ENCODE measurements around the gene NTRK1.

Gene NTRK1

DNA sequence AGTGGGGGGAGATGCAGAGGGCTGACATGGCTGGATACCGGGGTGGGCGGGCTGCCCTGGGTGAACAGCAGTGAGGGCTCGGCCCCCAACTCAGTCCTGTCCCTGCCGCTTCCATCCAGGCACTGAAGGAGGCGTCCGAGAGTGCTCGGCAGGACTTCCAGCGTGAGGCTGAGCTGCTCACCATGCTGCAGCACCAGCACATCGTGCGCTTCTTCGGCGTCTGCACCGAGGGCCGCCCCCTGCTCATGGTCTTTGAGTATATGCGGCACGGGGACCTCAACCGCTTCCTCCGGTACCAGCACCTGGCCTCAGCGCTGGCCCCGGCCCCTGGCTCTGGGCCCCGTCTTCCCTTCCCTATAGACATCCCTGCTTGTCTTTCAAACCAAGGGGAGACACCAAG, 15.6 kb downstream of the NTRK1 start:
- no peak overlapping the region for H3K23ac ChIP-seq (ENCODE audit: low read length)
- H3K4me3 ChIP-seq (ENCODE audit: low read depth, low read length) = no peak overlapping the region
- DNase-seq = no peak
- H2BK120ac ChIP-seq (ENCODE audit: insufficient read depth, low read length, poor library complexity) = no peak overlapping the region
- H2BK12ac ChIP-seq (ENCODE audit: low read length) = no peak overlapping the region
- no peaks in the 10 kb centered on the region for H3K9me3 ChIP-seq (ENCODE audit: insufficient read depth, low read depth, low read length)
- no peak overlapping the region for H3K9ac ChIP-seq (ENCODE audit: low read length)
- no peak overlapping the region for H4K8ac ChIP-seq (ENCODE audit: low read depth, low read length)
- no peak overlapping the region for H3K18ac ChIP-seq (ENCODE audit: low read length)
- no peak overlapping the region for H2AFZ ChIP-seq (ENCODE audit: insufficient read depth, low read length, poor library complexity)
- no CpG with 5 or more reads among the region's 21 CpGs for WGBS (ENCODE audit: extremely low coverage, insufficient coverage, insufficient read length)
- H3K79me1 ChIP-seq (ENCODE audit: low read length) = no peaks in the 10 kb centered on the region
- H3K4me2 ChIP-seq (ENCODE audit: low read length) = no peak overlapping the region
- H2AK5ac ChIP-seq (ENCODE audit: low read length) = no peak overlapping the region
- no peak overlapping the region for H3K14ac ChIP-seq (ENCODE audit: low read length)
- H3K27ac ChIP-seq (ENCODE audit: low read depth, low read length) = no peak overlapping the region
- no peaks in the 10 kb centered on the region for H3K79me2 ChIP-seq (ENCODE audit: control insufficient read depth, insufficient read depth, low read length, poor library complexity)
- H4K91ac ChIP-seq (ENCODE audit: low read depth, low read length) = no peak overlapping the region
- no peaks in the 10 kb centered on the region for H3K27me3 ChIP-seq (ENCODE audit: insufficient read depth, low read length)
- no peak overlapping the region for H3K4ac ChIP-seq (ENCODE audit: low read depth, low read length)
- no peak overlapping the region for H2BK5ac ChIP-seq (ENCODE audit: low read depth, low read length, poor library complexity)
- no peak overlapping the region for H4K12ac ChIP-seq (ENCODE audit: low read depth, low read length)
- no peaks in the 10 kb centered on the region for H3K36me3 ChIP-seq (ENCODE audit: control insufficient read depth in 1 of 2, insufficient read depth in 2 of 2, low read length in 2 of 2)
- H3K4me1 ChIP-seq (ENCODE audit: control insufficient read depth in 1 of 2, insufficient read depth in 2 of 2, low read length in 2 of 2) = no peaks in the 10 kb centered on the region

GRCh38 chr1:156877433-156878170, 16.9 kb downstream of the NTRK1 start:
- no peak overlapping the region for H2BK12ac ChIP-seq (ENCODE audit: low read length)
- H3K79me2 ChIP-seq (ENCODE audit: control insufficient read depth, insufficient read depth, low read length, poor library complexity) = no peaks in the 10 kb centered on the region
- no CpG with 5 or more reads among the region's 5 CpGs for WGBS (ENCODE audit: extremely low coverage, insufficient coverage, insufficient read length)
- peaks cover 2 to 5% of the 10 kb centered on the region in 2 experiments for H3K4me1 ChIP-seq (ENCODE audit: control insufficient read depth in 1 of 2, insufficient read depth in 2 of 2, low read length in 2 of 2)
- H2BK120ac ChIP-seq (ENCODE audit: insufficient read depth, low read length, poor library complexity) = no peak overlapping the region
- H3K36me3 ChIP-seq (ENCODE audit: control insufficient read depth in 1 of 2, insufficient read depth in 2 of 2, low read length in 2 of 2) = no peaks in the 10 kb centered on the region
- H3K4me2 ChIP-seq (ENCODE audit: low read length) = no peak overlapping the region
- H4K91ac ChIP-seq (ENCODE audit: low read depth, low read length) = no peak overlapping the region
- no peak overlapping the region for H2AFZ ChIP-seq (ENCODE audit: insufficient read depth, low read length, poor library complexity)
- no peak overlapping the region for H2BK5ac ChIP-seq (ENCODE audit: low read depth, low read length, poor library complexity)
- no peak overlapping the region for H3K4me3 ChIP-seq (ENCODE audit: low read depth, low read length)
- H3K14ac ChIP-seq (ENCODE audit: low read length) = no peak overlapping the region
- H3K18ac ChIP-seq (ENCODE audit: low read length) = no peak overlapping the region
- no peaks in the 10 kb centered on the region for H3K79me1 ChIP-seq (ENCODE audit: low read length)
- DNase-seq = no peak
- H3K27me3 ChIP-seq (ENCODE audit: insufficient read depth, low read length) = no peaks in the 10 kb centered on the region
- H3K4ac ChIP-seq (ENCODE audit: low read depth, low read length) = no peak overlapping the region
- peaks cover 1% of the 10 kb centered on the region for H3K9me3 ChIP-seq (ENCODE audit: insufficient read depth, low read depth, low read length)
- no peak overlapping the region for H3K27ac ChIP-seq (ENCODE audit: low read depth, low read length)
- H2AK5ac ChIP-seq (ENCODE audit: low read length) = no peak overlapping the region
- no peak overlapping the region for H4K8ac ChIP-seq (ENCODE audit: low read depth, low read length)
- no peak overlapping the region for H4K12ac ChIP-seq (ENCODE audit: low read depth, low read length)
- no peak overlapping the region for H3K23ac ChIP-seq (ENCODE audit: low read length)
- no peak overlapping the region for H3K9ac ChIP-seq (ENCODE audit: low read length)

DNA sequence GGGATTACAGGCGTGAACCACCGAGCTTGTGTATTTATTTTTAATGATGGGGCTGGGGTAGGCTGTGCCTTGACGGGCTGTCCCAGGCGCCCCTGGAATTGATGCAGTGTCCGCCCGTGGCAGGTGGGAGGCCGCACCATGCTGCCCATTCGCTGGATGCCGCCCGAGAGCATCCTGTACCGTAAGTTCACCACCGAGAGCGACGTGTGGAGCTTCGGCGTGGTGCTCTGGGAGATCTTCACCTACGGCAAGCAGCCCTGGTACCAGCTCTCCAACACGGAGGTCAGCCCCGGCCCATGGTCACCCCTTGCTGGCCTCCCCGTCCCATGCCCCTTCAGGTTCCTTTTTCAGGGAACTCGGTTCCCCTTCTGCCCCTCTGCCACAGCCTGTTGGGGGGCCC, 19.2 kb downstream of the NTRK1 start:
- Histone ChIP-seq H3K14ac (ENCODE audit: low read length) (no peak overlapping the region), H3K23ac (ENCODE audit: low read length) (no peak overlapping the region), H3K9ac (ENCODE audit: low read length) (no peak overlapping the region), H2AFZ (ENCODE audit: insufficient read depth, low read length, poor library complexity) (no peak overlapping the region), H3K4ac (ENCODE audit: low read depth, low read length) (no peak overlapping the region), H3K18ac (ENCODE audit: low read length) (no peak overlapping the region), H3K4me1 (ENCODE audit: control insufficient read depth in 1 of 2, insufficient read depth in 2 of 2, low read length in 2 of 2) (peaks cover 4 to 8% of the 10 kb centered on the region in 2 experiments), H3K79me2 (ENCODE audit: control insufficient read depth, insufficient read depth, low read length, poor library complexity) (no peaks in the 10 kb centered on the region), H3K9me3 (ENCODE audit: insufficient read depth, low read depth, low read length) (peaks cover 4% of the 10 kb centered on the region), H2BK120ac (ENCODE audit: insufficient read depth, low read length, poor library complexity) (no peak overlapping the region), H3K27me3 (ENCODE audit: insufficient read depth, low read length) (no peaks in the 10 kb centered on the region), H3K4me2 (ENCODE audit: low read length) (no peak overlapping the region), H4K91ac (ENCODE audit: low read depth, low read length) (no peak overlapping the region), H2BK12ac (ENCODE audit: low read length) (no peak overlapping the region), H3K4me3 (ENCODE audit: low read depth, low read length) (no peak overlapping the region), H3K79me1 (ENCODE audit: low read length) (no peaks in the 10 kb centered on the region), H3K36me3 (ENCODE audit: control insufficient read depth in 1 of 2, insufficient read depth in 2 of 2, low read length in 2 of 2) (no peaks in the 10 kb centered on the region), H4K8ac (ENCODE audit: low read depth, low read length) (no peak overlapping the region), H3K27ac (ENCODE audit: low read depth, low read length) (no peak overlapping the region), H4K12ac (ENCODE audit: low read depth, low read length) (no peak overlapping the region), H2BK5ac (ENCODE audit: low read depth, low read length, poor library complexity) (no peak overlapping the region), H2AK5ac (ENCODE audit: low read length) (no peak overlapping the region)
- no CpG with 5 or more reads among the region's 21 CpGs for WGBS (ENCODE audit: extremely low coverage, insufficient coverage, insufficient read length)
- DNase-seq = no peak

GRCh38 chr1:156880473-156880872, 19.8 kb downstream of the NTRK1 start:
- no peak overlapping the region for H3K4me2 ChIP-seq (ENCODE audit: low read length)
- no peak overlapping the region for H3K18ac ChIP-seq (ENCODE audit: low read length)
- H4K12ac ChIP-seq (ENCODE audit: low read depth, low read length) = no peak overlapping the region
- no peak overlapping the region for H2BK12ac ChIP-seq (ENCODE audit: low read length)
- H2AFZ ChIP-seq (ENCODE audit: insufficient read depth, low read length, poor library complexity) = no peak overlapping the region
- H3K4ac ChIP-seq (ENCODE audit: low read depth, low read length) = no peak overlapping the region
- H3K4me1 ChIP-seq (ENCODE audit: control insufficient read depth in 1 of 2, insufficient read depth in 2 of 2, low read length in 2 of 2) = peaks cover 4 to 8% of the 10 kb centered on the region in 2 experiments
- H2BK120ac ChIP-seq (ENCODE audit: insufficient read depth, low read length, poor library complexity) = no peak overlapping the region
- no peak overlapping the region for H2BK5ac ChIP-seq (ENCODE audit: low read depth, low read length, poor library complexity)
- no peaks in the 10 kb centered on the region for H3K27me3 ChIP-seq (ENCODE audit: insufficient read depth, low read length)
- H3K9me3 ChIP-seq (ENCODE audit: insufficient read depth, low read depth, low read length) = peaks cover 4% of the 10 kb centered on the region
- H3K36me3 ChIP-seq (ENCODE audit: control insufficient read depth in 1 of 2, insufficient read depth in 2 of 2, low read length in 2 of 2) = no peaks in the 10 kb centered on the region
- H3K23ac ChIP-seq (ENCODE audit: low read length) = no peak overlapping the region
- H2AK5ac ChIP-seq (ENCODE audit: low read length) = no peak overlapping the region
- no peak overlapping the region for H4K91ac ChIP-seq (ENCODE audit: low read depth, low read length)
- no peaks in the 10 kb centered on the region for H3K79me2 ChIP-seq (ENCODE audit: control insufficient read depth, insufficient read depth, low read length, poor library complexity)
- H3K79me1 ChIP-seq (ENCODE audit: low read length) = no peaks in the 10 kb centered on the region
- no CpG with 5 or more reads among the region's 5 CpGs for WGBS (ENCODE audit: extremely low coverage, insufficient coverage, insufficient read length)
- no peak overlapping the region for H4K8ac ChIP-seq (ENCODE audit: low read depth, low read length)
- H3K4me3 ChIP-seq (ENCODE audit: low read depth, low read length) = no peak overlapping the region
- no peak overlapping the region for H3K9ac ChIP-seq (ENCODE audit: low read length)
- H3K14ac ChIP-seq (ENCODE audit: low read length) = no peak overlapping the region
- DNase-seq = no peak
- H3K27ac ChIP-seq (ENCODE audit: low read depth, low read length) = no peak overlapping the region
